Measurements from ENCODE around the gene KRTAP20-3.

The KRTAP20-3 gene

DNA sequence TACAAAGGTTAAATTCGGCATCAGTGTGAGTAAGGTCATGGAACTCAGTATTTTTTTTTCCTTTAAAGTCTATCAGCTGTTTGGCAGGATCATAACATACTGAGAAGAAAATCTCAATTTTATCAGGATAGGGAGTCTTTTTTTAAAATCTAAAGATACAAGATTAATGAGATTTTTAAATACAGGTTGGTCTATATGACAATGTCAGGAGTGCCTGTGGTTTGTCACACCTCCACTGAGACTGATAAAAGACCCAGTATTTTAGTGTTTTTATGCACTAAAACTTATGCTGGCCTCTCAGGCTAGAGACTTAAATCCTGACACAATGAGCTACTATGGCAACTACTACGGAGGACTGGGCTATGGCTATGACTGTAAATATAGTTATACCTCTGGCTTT, at the start of gene KRTAP20-3:
Gene KRTAP20-3 (plus strand): TSS at position 301 of the 400 bp plus-strand sequence.
- DNase-seq, result no peak

DNA sequence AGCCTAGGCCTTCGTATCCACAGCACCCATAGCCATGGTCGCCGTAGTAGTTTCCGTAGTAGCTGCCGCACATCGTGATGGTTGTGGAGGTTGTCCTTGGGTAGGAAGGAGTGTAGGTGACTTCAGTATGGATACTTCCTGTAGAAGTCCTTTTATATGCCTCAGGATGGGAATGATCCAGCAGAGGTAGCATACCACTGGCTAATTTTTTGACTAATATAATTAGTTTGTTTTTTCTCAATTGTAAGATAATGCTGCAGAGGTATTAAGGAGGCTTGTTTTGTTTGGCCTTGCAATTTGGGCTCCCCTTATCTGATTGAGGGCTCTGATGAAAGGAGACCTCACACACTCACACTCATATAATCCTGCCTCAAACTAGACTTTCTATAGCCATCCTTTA, 43.9 kb upstream of the KRTAP20-3 start, which contains the start of gene KRTAP6-2:
Gene KRTAP6-2 (minus strand): TSS at position 101 of the 400 bp plus-strand sequence. CDS start 28 bp downstream, at position 73.
- DNase-seq, result no peak

DNA sequence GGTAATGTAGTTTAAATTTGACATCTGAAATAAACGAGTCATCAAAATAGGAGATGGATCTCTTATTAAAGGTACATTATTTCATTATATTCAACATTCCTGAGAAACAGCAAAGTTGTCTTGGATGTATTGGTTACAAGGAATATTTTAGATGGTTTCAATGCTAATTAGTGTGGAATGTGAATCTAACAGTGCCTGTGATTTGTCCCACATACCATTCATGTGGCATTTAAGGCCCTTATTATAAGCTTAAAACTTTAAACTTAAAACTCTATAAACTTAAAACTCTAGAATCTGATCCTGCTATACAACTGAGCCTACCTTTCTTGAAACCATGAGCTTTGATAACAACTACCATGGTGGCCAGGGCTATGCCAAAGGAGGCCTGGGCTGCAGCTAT, 41.9 kb upstream of the KRTAP20-3 start, which contains the start of gene KRTAP22-1:
Gene KRTAP22-1 (plus strand): TSS at position 301 of the 400 bp plus-strand sequence.
- DNase-seq, result no peak

GRCh38 chr21:30605968-30606367, 36.7 kb upstream of the KRTAP20-3 start:
- no peak for DNase-seq

DNA sequence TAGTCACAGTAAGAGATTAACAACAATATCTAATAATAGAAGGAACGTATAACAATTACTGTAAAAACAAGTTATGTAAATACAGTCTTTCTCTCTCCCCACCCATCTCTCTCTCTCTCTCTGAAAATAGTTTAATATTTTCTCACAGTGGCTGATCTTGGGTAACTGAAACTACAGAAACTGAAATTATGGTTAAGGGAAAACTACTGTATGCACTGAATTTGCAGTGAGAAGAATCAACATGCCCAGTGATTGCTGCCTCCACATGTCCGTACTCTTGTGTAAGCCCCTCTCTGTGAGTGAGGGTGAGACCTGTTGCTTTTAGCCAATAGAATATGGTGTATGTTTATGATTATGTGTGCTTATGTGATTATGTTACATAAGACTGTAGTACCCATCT, 30.5 kb upstream of the KRTAP20-3 start:
- DNase-seq, result no peak

- DNase-seq, result no peak
These were observed 28.8 kb upstream of the KRTAP20-3 start, which contains the start of gene KRTAP6-1 for GRCh38 chr21:30613836-30614235. Gene KRTAP6-1 (minus strand): TSS chr21:30613930. CDS start chr21:30613904, 26 bp downstream.

GRCh38 chr21:30615199-30615598, 27.5 kb upstream of the KRTAP20-3 start:
- no peak for DNase-seq

DNA sequence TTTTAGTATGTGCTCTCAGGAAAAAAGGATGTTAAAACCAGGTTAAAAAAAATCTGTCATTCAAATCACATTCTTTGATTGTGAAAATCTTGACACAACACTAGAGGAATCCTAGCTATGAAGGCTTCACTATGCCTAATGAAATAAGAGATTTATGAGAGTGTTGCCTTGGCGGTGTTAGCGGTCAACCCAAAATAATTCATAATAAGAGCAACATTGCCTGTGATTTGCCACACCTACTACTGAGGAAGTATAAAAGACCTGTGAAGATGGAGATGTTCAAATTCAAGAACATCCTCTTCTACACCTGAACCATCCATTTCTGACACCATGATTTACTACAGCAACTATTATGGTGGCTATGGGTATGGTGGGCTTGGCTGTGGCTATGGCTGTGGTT, 26.5 kb upstream of the KRTAP20-3 start, which contains the start of gene KRTAP20-1:
Gene KRTAP20-1 (plus strand): TSS at position 301 of the 400 bp plus-strand sequence. CDS start 30 bp downstream, at position 331.
- DNase-seq, result no peak

GRCh38 chr21:30620080-30620479, 22.6 kb upstream of the KRTAP20-3 start:
- DNase-seq, result no peak

- no peak for DNase-seq
These were observed 22.1 kb upstream of the KRTAP20-3 start, which contains the start of gene KRTAP20-4 for GRCh38 chr21:30620522-30620921. Gene KRTAP20-4 (plus strand): TSS chr21:30620627.

DNA sequence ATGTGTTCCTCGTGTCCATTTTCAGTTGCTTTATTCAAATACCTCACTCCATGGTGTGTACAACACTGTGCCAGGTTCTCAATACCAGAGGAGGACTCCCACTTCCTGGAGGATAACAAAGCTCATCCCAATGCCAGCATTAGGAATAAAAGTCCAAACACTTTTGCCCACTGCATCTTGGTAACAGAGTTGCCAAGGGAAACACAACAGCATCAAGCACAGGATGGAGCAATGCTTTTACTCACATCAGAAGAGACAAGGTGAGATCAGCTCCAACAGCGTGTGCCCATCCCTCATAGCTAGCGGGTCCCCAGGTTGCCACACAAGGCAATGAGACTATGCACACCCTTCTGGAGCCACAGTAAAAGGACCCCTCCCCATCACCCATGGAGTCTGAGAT, 19.3 kb upstream of the KRTAP20-3 start:
- DNase-seq, result no peak

GRCh38 chr21:30625449-30626165, 17.1 kb upstream of the KRTAP20-3 start:
- no peak for DNase-seq

- no peak for DNase-seq
These were observed 14.6 kb upstream of the KRTAP20-3 start for GRCh38 chr21:30628109-30628508.

- DNase-seq, result no peak
These were observed 13.5 kb upstream of the KRTAP20-3 start for GRCh38 chr21:30629200-30629599.

- DNase-seq, result no peak
These were observed 7.8 kb upstream of the KRTAP20-3 start, which contains the start of gene KRTAP20-2 for GRCh38 chr21:30634906-30635305. Gene KRTAP20-2 (plus strand): TSS chr21:30635206. CDS start chr21:30635264, 58 bp downstream.

DNA sequence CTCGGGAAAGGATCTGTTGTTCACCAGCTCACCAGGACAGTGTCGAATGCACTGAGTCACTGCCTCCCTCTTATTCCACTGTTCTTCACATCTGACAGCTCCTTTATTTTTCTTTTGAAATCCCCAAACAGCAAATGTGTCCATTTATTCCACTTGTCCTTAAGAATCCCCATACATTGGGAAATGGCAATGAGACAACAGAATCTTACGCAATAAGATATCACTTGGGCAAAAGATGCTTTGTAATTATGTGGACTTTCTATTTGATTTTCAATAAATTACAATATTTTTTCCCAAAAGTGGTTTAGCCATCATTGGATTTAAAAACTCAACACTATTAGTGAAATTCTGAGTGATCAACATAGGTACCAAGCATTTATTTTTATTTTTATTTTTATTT, 4.0 kb upstream of the KRTAP20-3 start:
- no peak for DNase-seq

GRCh38 chr21:30646904-30647414, 4.3 kb downstream of the KRTAP20-3 start:
- DNase-seq, result no peak

DNA sequence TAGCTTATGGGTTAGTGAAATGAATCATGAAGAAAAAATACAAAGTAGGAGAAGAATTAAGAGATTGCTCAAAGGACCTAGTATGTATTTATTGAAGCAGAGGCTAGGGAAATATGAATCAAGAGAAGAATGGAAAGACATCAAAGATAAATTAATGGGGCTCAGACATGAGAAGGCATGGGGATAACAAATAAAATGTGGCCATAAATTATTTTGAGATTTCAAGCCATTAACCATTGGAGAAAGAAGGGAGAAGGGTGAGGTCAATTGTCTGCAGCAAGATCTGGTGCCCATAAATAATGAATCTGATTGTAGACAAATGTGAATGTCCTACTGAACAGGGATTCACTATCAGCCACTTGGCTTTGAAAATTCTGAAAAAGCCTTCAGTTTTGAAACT, 10.2 kb downstream of the KRTAP20-3 start:
- DNase-seq, result no peak

DNA sequence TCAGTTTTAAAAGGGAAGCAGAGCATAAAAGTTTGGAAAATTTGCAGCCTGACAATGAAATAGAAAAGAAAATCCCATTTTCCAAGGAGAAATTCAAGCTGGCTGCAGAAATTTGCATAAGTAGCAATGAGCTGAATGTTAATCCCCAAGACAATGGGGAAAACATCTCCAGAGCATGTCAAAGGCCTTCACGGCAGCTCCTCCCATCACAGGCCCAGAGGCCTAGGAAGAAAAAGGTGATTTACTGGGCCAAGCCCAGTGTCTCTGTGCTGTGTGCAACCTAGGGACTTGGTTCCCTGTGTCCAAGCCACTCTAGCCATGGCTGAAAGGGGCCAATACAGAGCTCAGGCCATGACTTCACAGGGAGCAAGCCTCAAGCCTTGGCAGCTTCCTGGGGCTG, 26.1 kb downstream of the KRTAP20-3 start:
- no peak for DNase-seq

- no peak for DNase-seq
These were observed 30.5 kb downstream of the KRTAP20-3 start for GRCh38 chr21:30672985-30673650.

DNA sequence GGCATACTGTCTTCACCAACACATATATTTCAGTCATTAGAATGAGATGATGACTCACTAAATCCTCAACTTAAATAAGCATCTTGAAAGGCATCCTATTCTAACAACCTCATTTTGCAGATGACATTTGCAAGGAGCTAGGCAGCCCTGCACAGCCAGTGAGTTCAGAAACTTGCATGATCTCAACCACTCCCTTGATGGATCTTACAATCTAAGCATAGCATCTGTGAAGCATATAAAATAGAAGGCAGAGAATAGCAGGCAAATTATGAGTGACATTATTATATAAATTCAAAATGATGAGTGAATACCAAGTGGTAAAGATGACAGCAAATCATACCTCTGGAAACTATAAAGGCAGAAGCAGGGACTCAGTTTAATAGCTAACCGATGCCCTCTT, 31.6 kb downstream of the KRTAP20-3 start:
- no peak for DNase-seq

DNA sequence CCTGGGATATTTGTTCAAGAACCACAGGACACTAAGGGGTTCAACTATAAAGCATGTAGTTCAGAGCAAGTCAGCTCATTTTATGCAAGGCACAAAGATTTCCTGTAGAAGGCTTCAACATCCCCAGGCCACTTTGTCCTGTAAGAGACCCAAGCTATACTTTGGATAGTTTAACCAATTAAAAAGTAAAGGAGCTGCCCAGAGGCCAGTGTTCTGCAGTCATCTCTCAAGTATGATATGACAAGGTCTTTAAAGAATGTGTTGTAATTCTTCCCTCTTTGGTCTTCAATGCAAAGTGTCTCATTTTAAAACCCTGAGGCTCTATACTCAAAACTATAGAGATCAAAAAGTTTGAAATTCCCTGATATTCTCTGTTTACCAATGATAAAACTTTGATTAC, 34.1 kb downstream of the KRTAP20-3 start:
- no peak for DNase-seq

GRCh38 chr21:30680586-30680985, 37.9 kb downstream of the KRTAP20-3 start:
- DNase-seq, result no peak

GRCh38 chr21:30684506-30684905, 41.8 kb downstream of the KRTAP20-3 start:
- no peak for DNase-seq

Measured in NCI-H1436 treated with DMSO at 0.1 percent for 48 hours (cell line).